CD4-positive, alpha-beta T cell treated with Interleukin-6 for 4 hours (primary cell): Measurements from ENCODE around the gene RPS6KA2.

Experiments used
- DNase-seq: peaks from one replicate; pipeline ENCODE4 v3.0.0-alpha.2; 2020; ENCODE audit warnings: mixed read lengths

The RPS6KA2 gene

DNA sequence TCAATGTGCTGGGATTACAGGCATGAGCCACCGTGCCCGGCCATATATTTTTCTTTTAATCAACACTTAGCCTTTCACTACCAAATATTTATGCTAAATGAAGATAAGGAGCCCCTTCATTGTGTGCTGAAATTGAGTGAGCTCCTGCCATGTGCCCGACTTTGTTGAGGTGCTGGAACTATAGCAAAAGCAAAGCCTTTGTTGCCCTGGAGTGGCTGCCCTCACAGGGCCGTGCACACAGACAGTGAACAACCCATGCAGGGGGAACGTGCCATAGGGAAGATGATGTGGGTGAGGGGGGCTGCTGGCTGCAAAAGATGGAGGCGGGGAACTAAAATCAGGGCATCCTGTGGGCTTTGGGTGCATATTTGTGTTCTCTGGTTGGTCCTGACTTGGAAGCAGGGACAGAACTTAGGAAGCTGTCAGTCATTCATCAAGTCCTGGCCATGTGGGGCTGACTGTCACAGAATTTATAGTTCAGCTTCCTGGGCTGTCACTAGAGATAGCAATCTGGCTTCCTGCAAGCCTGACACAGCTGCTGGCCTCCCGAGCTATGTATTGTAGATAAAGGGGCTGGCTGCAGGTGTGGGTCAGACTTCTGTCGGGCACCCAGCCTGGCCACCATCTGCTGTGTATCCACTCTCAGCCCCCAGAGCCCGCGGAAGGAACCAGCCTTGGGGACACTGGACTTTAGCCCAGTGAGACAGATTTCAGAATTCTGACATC, 187.5 kb downstream of the RPS6KA2 start:
- DNase-seq = peak; percentile 17

DNA sequence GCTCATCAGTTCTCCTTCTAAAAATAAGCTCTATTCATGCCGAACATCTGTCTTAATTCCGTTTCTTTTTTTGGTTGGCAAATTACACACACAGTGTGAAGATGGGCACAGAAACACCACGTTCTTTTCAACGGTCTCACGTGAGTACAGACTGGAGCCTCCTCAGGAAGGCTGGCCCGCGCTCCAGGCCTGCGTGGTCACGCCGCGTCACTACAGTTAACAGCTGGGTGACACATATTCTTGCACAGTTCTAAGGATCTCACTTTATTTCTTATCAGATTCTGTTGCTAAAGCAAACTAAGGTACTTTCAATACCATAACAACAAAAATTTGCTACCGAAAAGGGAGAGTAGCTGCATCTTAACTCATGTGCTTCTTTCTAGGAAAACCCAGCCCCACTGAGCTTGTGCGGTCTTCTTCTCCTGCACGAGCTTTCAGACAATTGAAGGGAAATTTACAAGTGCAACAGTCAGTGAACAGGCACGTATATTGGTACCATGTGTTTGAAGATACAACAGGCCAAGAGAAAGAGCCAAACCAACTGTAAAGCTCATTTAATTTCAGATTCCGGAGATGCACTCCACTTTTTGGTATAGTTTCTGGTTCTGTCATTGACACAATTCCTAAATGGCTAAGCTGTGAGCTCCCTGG, 188.7 kb downstream of the RPS6KA2 start:
- DNase-seq = no peak

DNA sequence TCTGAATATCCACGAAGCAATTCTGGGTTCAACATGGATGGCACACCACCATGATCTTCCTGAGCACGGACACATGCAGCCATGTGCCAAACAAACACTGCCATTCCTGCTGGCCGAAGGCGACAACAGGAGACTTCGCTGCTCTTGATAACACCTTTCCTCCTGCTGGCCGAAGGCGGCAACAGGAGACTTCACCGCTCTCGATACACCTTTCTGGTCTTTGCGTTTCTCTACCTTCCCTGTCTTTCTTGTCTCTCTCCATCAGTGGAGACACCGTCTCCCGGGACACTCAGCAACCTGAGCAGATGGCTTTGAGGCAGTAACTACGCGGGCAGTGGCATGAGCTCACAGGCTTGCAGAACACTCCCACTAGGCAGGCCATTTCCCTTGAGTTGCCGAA, 189.4 kb downstream of the RPS6KA2 start:
- DNase-seq = no peak

DNA sequence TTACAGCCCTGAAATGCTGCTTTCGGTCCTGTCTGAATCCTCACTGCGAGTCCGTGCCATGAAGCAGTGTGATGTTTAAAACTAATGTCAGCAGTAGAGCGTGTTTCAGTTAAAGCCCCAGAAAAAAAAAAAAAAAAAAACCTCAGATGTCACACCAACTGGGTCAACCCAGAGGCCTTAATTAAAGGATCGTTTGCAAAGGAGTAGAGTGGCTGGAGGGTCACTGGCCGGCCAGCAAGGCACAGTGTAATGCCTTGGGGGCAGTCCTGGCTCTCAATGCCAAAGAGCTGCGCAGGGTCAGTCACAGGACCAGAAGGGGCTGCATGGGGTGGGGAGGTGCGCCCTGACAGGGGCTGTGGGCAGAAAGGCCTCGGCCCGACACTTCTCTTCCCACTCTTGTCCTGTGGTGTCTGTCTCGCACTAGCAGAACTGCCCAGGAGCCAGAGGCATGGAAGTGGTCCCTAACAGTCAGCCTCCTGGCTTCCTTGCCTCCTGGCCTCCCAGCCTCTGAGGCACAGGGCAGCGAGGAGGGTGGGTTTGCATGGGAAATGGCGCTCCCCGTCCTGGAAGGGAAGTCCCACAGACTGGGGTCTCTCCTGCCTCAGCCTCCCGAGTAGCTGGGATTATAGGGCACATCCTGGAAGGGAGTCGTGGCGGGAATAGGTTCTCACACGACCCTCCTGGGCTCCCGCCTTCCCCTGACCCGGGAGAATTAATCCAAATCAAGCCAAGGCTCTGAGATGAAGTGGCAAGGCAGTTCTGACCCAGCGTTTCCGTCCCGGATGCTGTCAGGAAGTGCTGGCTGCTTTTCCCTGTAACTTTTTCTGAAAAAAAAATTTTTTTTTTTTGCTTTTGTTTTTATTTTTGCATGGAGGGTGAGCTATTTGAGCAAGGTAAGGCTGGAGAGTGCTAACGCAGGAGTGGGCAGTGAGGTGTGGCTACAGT, 190.6 kb downstream of the RPS6KA2 start:
- no peak for DNase-seq

DNA sequence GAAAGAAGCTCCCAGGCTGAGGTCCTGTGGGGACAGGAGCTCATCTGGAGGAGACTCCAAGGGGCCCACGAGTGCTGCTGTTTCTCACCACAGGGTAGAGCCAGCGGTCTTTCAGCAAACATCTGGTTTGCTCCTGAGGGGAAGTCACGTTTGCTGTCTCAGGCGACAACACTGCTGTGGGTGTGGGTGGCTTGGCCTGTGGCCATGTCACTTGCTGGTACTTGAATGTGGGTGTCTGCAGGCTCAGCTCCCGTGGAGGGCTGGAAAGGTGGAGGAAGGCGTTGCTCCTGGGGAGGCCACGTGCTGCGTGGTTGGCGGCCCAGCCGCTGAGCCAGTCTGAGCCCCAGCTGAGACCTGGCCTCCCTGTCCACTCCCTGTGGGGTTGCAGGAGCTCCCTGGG, 191.5 kb downstream of the RPS6KA2 start:
- DNase-seq = peak; percentile 69

DNA sequence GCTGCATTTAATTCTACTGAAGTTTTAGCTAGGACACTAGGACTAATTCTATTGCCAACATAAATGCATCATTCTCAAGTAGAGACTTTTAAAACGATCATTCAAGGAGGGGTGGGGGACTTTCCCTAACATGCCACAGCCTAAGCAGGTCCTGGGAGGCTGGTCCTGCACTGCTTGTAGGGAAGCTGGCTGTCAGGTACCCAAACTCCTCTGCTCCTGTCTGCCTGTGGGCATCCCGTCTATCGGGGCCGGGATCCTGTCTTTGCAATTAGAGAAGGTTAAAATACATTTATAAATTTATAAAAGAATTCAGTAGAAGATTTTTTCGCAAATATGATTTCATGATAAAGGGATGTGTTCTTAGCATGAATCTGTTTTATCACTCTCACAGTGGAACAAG, 192.7 kb downstream of the RPS6KA2 start:
- DNase-seq = no peak

DNA sequence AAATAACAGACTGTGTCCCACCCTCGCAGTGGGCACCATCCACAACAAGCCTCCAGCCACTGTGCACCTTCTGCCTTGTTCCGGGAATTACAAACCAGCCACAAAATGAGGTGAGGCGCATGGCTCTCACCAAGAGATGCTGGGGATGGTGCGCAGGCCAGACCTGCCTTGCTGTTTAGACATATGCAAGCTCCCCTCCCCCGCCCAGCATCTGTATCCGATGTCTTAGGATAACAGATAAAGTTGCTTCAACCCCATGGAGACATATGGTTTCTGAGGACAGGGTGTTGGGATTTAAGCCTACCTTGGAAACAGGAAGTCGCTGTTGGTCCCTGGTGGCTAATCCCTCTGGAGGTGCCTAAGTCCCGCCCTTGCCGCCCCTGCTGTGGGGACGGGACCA, 194.0 kb downstream of the RPS6KA2 start:
- no peak for DNase-seq

DNA sequence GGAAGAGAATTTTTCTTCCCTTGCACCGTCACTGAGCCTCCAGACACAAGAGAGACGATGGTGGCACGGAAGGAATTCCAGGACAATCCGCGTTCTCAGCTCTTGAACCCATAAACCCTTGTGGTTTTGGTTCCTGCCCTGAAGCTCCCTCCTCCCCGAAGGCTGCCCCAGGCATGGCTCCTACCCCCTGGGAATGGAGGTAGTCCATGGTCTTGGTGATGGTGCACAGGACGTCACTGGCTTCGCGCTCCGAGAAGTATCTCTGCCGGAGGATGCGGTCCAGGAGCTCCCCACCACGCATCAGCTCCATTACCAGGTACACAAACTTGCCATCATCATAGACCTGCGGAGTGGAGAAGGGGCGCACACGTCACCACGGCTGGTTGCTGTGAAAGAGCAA, 196.8 kb downstream of the RPS6KA2 start:
- DNase-seq = no peak

DNA sequence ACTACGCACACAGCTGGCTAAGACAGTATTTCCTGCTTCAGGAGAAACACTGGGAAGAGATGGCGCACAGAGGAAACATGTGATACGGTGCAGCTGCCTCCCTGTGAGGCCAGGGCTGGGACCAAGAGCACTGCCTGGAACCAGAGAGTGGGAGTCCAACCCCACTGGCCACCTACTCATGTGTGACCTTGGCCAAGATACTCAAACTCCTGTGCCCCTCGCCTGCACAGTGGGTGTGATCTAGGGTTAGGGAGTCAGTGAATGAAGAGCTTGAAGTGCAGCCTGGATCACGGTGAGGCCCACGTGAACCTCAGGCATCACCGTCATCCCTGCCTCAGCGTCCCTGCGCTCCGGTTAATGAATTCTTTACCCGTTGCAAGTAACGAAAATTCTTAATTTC, 202.6 kb downstream of the RPS6KA2 start:
- no peak for DNase-seq

DNA sequence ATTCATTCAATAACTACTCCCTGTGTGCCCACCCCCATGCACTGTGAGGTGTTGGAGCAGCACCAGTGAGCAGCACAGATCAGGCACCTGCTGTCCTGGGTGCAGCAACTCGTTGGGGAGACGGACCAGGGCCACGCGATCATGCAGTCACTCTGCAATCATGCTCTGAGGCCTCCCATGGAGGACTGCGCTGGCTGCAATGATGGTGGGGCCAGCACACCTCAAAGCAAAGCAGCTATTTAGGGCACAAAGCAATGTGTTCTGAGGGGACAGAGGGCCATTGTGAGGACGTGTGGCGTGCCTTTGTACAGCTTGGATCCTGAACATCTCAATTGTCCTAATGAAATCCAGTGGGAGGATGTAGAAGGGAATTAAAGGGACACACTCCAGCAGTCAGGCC, 203.3 kb downstream of the RPS6KA2 start:
- no peak for DNase-seq

DNA sequence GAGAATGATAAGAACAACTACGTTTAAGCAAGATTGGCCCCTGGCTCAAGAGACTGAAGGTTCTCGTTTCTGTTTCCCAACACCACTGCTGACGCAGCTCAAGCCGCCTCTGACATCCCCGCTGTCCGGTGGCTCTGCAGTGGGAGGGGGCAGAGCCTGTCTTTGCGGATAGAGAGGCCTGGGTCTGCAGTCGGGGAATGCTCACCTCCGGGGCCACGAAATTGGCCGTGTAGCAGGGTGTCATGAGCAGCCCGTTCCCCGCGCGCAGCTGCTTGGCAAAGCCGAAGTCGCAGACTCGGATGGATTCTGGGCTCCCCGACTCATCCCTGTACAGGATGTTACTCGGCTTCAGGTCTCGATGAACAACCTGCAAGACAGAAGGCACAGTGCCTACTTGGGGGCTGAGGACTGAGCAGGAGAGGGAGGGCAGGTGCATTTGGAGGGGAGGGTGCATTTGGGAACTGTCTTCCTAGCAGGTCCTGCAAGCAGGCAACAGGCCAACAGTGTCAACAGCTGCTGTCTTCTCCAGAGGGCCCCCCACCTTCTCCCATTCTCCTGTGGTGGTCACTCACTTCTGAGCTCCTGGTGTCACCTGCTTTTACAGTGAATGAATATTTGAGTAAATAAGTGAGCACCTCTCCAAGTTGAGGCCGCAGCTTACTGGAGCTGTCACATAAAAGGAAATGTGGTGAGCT, 203.9 kb downstream of the RPS6KA2 start:
- no peak for DNase-seq

DNA sequence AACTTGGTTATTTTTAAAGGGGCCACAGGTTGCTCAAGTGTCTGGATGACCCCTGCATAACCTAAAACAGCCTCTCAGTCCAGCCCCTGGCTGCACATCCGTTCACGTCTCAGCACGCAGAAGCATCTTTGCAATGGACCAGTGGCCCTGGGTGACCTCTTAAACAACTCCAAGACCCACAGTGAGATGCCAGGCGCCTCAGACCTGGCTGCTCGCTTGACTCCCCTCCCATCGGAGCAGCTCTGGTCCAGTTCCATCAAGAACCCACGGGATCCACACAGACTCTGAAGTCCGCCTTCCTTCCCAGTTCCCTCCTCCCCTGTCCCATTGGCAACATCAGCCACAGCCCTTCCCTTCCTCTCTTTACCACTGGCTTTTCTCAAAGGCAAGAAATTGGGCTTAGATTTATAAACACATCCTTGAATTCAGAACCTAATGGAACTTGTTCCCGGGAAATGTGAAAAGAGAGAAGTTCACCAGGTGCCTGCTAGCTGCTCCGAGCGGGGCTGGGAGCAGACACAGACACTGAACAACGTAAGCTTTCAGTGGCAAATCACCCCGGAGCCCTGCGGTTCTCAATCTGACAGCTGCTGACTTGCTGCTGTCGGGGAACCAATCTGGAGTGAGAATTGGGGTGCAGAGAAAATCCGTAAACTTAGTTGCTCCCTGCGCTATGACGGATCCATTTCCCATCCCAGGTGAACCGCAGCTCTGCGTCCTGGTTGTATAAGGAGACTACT, 204.7 kb downstream of the RPS6KA2 start:
- DNase-seq = no peak

DNA sequence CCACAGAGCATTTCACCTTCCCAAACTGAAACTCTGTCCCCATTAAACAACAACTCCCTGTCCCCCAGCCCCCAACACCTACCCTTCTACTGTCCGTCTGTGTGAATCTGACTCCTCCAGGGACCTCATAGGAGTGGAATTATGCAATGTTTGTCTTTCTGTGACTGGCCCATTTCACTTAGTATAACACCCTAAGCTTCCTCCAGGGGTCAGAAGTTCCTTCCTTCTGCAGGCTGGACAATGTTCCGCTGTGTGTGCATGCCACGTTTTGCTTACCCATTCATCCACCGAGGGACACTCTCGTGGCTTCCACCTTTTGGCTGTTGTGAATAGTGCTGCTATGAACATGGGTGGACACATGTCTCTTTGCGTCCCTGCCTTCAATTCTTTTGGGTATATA, 206.7 kb downstream of the RPS6KA2 start:
- DNase-seq = no peak

DNA sequence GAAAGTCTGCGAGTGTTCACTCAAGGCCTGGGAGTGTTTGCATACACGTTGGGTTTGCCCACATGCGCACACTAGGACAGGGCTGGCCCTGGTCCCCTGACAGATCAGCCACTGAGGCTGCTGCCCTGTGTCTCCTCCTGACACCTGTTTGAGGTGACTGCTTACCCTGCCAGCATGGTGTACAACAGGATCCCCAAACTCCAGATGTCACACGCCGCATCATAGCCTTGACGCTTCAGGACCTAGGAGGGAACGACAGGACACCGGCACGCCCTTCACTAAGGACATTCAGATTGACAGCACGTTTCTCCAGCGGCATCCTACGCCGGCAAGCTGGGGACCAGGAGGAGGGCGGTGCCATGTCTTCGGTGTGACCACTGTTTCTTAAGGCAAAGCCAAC, 207.3 kb downstream of the RPS6KA2 start:
- no peak for DNase-seq

DNA sequence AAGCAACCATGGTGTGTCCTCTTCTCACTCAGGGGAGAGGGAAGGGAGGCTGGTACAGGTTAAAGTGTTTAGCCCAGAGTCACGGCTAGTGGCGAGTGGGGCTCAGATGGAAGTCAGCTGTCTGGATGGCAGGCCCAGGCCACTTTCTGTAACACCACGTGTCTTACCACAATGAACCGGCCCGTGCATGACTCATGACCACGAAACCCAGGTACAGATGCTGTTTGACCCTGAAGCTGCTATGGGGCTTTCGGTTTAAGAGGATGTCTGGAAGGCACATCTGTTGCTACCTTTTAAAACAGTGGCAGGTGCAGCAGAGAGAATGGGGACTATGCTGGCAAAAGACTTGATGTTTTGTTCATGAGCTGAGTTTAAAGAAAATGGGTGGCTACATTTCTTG, 207.8 kb downstream of the RPS6KA2 start:
- peak; percentile 84 for DNase-seq

DNA sequence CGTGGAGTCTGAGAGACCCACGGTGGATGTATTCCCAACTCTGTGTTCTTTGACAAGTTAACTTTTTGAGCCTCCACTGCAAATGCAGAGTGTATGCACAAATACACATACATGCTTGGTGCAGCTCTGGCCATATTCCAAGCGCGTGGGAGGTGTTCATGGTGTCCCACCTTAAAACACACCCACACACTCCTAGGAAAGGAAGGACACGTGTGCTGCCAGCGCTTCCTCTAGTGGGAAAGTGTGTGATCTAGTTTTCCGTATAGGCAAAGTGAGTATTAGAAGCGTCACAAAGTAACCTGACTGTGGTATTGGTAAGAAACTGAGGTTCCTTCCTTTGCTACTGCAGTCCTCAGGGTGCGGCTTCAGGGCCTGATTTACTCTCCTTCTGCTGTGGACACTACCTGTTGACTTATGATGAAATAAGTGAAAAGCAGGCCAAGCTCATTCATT, 208.3 kb downstream of the RPS6KA2 start:
- DNase-seq = peak; percentile 27

DNA sequence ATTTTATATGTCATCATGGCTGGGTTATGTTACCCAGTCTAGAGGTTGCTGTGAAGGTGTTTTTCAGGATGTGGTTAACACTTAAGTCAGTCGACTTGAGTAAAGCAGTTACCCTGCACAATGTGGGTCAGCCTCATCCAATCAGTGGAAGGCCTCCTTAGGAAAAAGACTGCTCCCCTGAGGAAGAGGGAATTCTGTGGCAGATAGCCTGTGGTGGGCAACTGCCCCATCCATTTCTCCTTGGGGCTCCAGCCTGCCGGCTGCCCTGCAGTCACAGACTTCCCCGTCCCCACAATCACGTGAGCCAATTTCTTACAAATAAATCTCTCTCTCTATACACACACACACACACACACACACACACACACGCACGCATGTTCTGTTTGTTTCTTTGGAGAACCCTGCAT, 209.8 kb downstream of the RPS6KA2 start:
- DNase-seq = peak; percentile 67

DNA sequence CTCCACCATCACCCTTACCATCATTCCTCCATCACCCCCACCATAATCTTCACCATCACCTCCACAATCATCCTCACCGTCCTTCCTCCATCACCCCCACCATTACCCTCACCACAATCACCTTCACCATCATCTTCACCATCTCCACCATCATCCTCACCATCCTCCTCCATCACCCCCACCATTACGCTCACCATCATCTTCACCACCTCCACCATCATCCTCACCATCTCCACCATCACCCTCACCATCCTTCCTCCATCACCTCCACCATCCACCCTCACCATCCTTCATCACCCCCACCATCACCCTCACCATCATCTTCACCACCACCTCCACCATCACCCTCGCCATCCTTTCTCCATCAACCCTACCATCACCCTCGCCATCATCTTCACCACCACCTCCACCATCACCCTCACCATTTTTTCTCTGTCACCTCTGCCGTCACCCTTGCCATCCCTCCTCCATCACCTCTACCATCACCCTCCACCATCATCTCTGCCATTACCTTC, 211.2 kb downstream of the RPS6KA2 start:
- DNase-seq = no peak

DNA sequence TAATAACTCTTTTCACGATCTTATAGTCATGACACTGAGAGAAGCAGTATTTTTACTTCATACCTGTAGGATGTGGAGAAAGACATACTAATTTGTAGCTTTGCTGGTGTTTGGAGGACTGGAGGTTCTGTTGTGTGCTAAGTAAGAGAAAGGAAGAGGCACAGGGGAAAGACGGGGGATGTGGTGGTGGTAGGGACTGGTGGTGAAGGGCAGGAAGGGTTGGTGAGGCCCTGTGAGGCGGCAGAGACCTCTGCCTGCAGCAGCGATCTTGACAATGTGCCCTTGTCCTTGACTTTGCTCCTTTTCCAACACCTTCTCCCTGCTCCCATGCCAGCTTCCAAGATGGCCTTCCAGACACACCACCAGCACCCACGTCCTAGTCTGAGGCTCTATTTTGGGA, 211.7 kb downstream of the RPS6KA2 start:
- peak; percentile 77 for DNase-seq

DNA sequence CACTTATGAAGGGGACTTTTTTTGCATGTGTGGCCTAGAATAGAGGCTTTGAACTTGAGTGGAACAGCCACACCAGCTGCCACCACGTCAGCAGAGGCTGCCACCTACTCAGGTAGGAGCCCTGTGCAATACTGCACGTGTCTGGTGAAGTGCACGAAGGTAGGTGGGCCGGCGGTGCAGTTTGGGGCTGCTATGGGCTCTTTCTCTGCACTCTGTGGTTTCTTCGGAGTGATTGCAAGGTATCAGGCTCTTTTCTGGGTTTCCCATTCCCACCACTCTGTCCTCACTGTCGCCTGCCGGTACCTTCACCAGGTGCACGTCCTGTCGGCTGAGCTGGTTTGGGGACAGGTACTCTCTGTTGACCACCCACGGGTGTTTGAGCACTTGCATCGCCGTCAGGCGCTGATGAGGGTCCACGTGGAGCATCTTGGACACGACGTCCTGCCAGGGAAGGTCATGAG, 213.5 kb downstream of the RPS6KA2 start:
- DNase-seq = peak; percentile 41

DNA sequence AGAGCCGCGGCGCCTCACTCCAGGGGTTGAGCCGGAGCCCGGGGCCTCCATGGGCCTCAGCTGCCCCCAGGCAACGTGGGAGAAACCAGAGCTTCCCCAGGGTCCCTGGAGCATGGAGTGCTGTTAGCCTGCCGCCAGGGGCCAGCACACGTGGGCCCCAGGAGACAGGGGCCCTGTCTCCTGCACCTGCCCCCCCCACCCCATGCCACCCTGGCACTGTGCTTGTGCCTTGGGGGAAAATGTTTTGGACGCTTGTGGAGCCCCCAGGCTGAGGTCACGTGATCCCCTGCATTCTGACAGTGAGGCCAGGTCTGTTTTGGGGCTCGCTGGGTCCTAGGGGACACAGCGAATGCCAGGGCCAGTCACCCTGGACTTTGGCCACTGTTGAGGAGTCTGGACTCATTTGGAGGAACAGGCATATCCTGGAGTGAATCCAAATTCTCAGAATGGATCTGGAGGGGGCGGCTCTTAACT, 214.1 kb downstream of the RPS6KA2 start:
- no peak for DNase-seq
